ENCODE measurements around the gene SUSD3. TPM values are rescaled to one million over a fixed set of nuclear protein-coding genes. Genes with fewer than 3 reads are reported as not detected.

SUSD3 gene
- polyA plus RNA-seq, 3 donors = 10.5 to 24.6 (median 15.7) TPM

DNA sequence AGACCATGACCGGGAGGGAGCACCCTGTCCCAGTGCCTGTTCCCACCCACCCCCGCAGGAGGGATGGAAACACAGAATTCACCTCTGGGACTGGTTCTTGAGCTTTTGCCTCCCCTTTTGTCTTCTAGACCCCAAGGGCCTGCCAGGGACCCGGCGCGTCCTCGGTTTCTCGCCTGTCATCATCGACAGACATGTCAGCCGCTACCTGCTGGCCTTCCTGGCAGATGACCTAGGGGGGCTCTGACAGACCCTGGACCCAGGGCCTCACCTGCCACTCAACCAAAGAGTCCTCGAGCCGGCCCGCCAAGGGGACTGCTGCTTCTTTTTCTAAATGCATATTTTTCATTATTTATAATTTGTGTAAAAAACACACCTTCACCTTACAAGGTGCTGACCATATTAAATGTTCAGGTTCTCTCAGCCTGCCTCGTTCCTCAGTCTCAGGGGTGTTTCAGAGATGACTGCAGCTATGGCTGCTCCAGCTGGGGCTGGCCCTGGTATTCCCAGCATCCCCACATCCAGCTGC, 54.4 kb downstream of the SUSD3 start:
- peaks cover 0 to 5% (median 0%) of the 10 kb centered on the region in 7 donors for H3K9me3 Mint-ChIP-seq
- H3K79me2 ChIP-seq (ENCODE audit: insufficient read depth, low read length) = peaks cover 58% of the 10 kb centered on the region
- intact Hi-C loops (cut with micrococcal nuclease) = loop anchor here in 1 of 2 donors (10.0 kb wide), 1 partner anchor 1052 kb away; no protein-coding TSS in a partner anchor
- no peak for DNase-seq
- no peaks in the 10 kb centered on the region for H3K27me3 ChIP-seq (ENCODE audit: control insufficient read depth in 2 of 2, insufficient read depth in 2 of 2, low read length in 2 of 2)
- peak overlapping the region; percentile 15 to 68 for H3K4me3 Mint-ChIP-seq
- H4K20me1 ChIP-seq (ENCODE audit: insufficient read depth, low read length) = peaks cover 17% of the 10 kb centered on the region
- peaks cover 0 to 2% (median 0%) of the 10 kb centered on the region in 3 donors for H3K27me3 Mint-ChIP-seq (ENCODE audit: low read depth in 3 of 3)
- WGBS (ENCODE audit: insufficient coverage) = 87% methylated on average over 10 of the region's 13 CpGs
- peak overlapping the region; percentile 98 to 100 for H3K27ac ChIP-seq (ENCODE audit: low read depth in 1 of 2, low read length in 2 of 2)
- H3K9ac ChIP-seq (ENCODE audit: insufficient read depth, low read length, poor library complexity, severe bottlenecking) = peak overlapping the region; percentile 78
- H3K4me1 ChIP-seq (ENCODE audit: control insufficient read depth in 1 of 2, insufficient read depth in 2 of 2, low read length in 2 of 2) = peaks cover 89 to 99% of the 10 kb centered on the region in 2 donors
- peaks cover 22 to 26% of the 10 kb centered on the region in 2 donors for H3K36me3 ChIP-seq (replicated peaks in 1 of 2; ENCODE audit: control insufficient read depth in 1 of 2, insufficient read depth in 2 of 2, low read length in 2 of 2)
- peak overlapping the region in 1 of 3 experiments; percentile 41 for H3K4me3 ChIP-seq (replicated peaks in 1 of 3; ENCODE audit: low read depth in 2 of 3, low read length in 3 of 3)
- no peak overlapping the region for H2AFZ ChIP-seq (ENCODE audit: insufficient read depth, low read depth, low read length, poor library complexity, severe bottlenecking)
- peaks cover 88% of the 10 kb centered on the region for H3K4me1 Mint-ChIP-seq
- H3K9me3 ChIP-seq (replicated peaks in 1 of 2; ENCODE audit: control insufficient read depth in 1 of 2, insufficient read depth in 1 of 2, low read length in 2 of 2) = no peaks in the 10 kb centered on the region
- H3K36me3 Mint-ChIP-seq = peaks cover 57 to 66% of the 10 kb centered on the region in 2 donors
- peak overlapping the region; percentile 97 to 100 (median 99) for H3K27ac Mint-ChIP-seq
- H3K4me2 ChIP-seq (replicated peaks; ENCODE audit: extremely low read depth, low read length, poor library complexity, severe bottlenecking) = peak overlapping the region; percentile 46
- TF ChIP-seq, protein P1, sequence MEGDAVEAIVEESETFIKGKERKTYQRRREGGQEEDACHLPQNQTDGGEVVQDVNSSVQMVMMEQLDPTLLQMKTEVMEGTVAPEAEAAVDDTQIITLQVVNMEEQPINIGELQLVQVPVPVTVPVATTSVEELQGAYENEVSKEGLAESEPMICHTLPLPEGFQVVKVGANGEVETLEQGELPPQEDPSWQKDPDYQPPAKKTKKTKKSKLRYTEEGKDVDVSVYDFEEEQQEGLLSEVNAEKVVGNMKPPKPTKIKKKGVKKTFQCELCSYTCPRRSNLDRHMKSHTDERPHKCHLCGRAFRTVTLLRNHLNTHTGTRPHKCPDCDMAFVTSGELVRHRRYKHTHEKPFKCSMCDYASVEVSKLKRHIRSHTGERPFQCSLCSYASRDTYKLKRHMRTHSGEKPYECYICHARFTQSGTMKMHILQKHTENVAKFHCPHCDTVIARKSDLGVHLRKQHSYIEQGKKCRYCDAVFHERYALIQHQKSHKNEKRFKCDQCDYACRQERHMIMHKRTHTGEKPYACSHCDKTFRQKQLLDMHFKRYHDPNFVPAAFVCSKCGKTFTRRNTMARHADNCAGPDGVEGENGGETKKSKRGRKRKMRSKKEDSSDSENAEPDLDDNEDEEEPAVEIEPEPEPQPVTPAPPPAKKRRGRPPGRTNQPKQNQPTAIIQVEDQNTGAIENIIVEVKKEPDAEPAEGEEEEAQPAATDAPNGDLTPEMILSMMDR (IDR thresholded peaks at IDR 0.05) = no peak

DNA sequence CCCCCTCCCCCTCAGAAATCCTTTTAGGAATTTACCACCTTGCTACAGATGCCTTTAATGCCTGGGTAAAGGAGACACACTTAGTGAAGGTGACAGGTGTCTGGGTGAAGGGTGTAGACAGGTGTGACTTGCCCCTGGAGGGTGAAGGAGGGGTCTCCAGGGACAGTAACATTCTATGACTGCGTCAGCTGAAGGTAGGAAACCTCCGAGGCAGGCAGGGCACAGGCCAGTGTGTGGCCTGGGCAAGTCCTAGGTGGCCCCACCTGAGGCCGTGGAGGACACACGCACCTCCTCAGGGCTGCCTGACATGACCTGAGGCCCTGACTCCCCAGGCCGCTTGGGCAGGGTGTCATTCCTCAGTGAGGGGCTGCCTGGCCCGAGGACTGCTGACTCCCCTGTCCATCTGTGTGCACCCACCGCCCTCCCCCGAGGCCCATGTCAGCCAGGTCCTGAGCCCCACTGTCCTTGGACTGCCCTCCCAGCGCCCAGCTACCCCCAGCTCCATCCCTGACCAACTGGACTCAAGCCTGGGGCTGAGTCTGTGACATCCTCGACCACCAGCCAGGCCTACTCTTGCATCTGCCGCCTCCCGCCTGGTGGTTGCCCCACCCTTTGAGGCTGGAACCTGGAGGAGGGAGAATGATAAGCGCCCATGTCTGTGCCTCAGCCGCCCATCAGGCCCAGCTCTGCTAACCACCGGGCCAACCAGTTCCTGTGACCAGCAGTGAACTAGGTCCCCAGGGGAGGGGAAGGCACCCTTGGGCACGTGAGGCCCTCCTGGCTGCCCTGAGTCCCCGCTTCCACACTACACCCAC, 55.9 kb downstream of the SUSD3 start:
- peak; percentile 56 to 65 (median 59) for DNase-seq
- H3K4me3 Mint-ChIP-seq = peak overlapping the region; percentile 7 to 20
- H2AFZ ChIP-seq (ENCODE audit: insufficient read depth, low read depth, low read length, poor library complexity, severe bottlenecking) = no peak overlapping the region

More for the DNA sequence above, 55.9 kb downstream of the SUSD3 start:
- 68% methylated on average over 13 of the region's 17 CpGs for WGBS (ENCODE audit: insufficient coverage)
- H3K4me2 ChIP-seq (replicated peaks; ENCODE audit: extremely low read depth, low read length, poor library complexity, severe bottlenecking) = peak overlapping the region; percentile 30
- H3K27me3 ChIP-seq (ENCODE audit: control insufficient read depth in 2 of 2, insufficient read depth in 2 of 2, low read length in 2 of 2) = no peaks in the 10 kb centered on the region
- TF ChIP-seq, protein P1 (IDR thresholded peaks at IDR 0.05) = no peak
- H3K9me3 ChIP-seq (replicated peaks in 1 of 2; ENCODE audit: control insufficient read depth in 1 of 2, insufficient read depth in 1 of 2, low read length in 2 of 2) = no peaks in the 10 kb centered on the region
- H4K20me1 ChIP-seq (ENCODE audit: insufficient read depth, low read length) = peaks cover 2% of the 10 kb centered on the region
- H3K36me3 ChIP-seq (replicated peaks in 1 of 2; ENCODE audit: control insufficient read depth in 1 of 2, insufficient read depth in 2 of 2, low read length in 2 of 2) = peaks cover 14% of the 10 kb centered on the region in 2 donors
- H3K9me3 Mint-ChIP-seq = peaks cover 0 to 5% (median 0%) of the 10 kb centered on the region in 7 donors
- peaks cover 89% of the 10 kb centered on the region for H3K4me1 Mint-ChIP-seq
- peak overlapping the region; percentile 78 for H3K9ac ChIP-seq (ENCODE audit: insufficient read depth, low read length, poor library complexity, severe bottlenecking)
- H3K27me3 Mint-ChIP-seq (ENCODE audit: low read depth in 3 of 3) = no peaks in the 10 kb centered on the region
- peak overlapping the region; percentile 97 to 100 (median 99) for H3K27ac Mint-ChIP-seq
- peaks cover 62 to 63% of the 10 kb centered on the region in 2 donors for H3K36me3 Mint-ChIP-seq
- intact Hi-C loops (cut with micrococcal nuclease) = loop anchor here in 1 of 2 donors (10.0 kb wide), 1 partner anchor 1050 kb away; no protein-coding TSS in a partner anchor
- peak overlapping the region in 1 of 3 experiments; percentile 30 for H3K4me3 ChIP-seq (replicated peaks in 1 of 3; ENCODE audit: low read depth in 2 of 3, low read length in 3 of 3)
- H3K27ac ChIP-seq (ENCODE audit: low read depth in 1 of 2, low read length in 2 of 2) = peak overlapping the region; percentile 98 to 100
- H3K4me1 ChIP-seq (ENCODE audit: control insufficient read depth in 1 of 2, insufficient read depth in 2 of 2, low read length in 2 of 2) = peaks cover 92 to 99% of the 10 kb centered on the region in 2 donors
- peaks cover 53% of the 10 kb centered on the region for H3K79me2 ChIP-seq (ENCODE audit: insufficient read depth, low read length)
